ENCODE results near the gene TYW5. TPM values are rescaled to one million over a fixed set of nuclear protein-coding genes. Genes with fewer than 3 reads are reported as not detected.

TYW5 gene
- total RNA-seq, 2 experiments from 2014 or later, result 10.3 to 11.6 TPM

GRCh38 chr2:199882667-199883066, 72.6 kb downstream of the TYW5 start:
- ChIA-PET CTCF (interaction anchor here (0.6 kb wide), 1 partner anchor 21 kb away, joined by 4 read pairs; no protein-coding TSS in a partner anchor), POLR2A (no interaction called here)

Other genes starting within 250 kb of the TYW5 start
- gene FTCDNL1, start 104.3 kb downstream of the TYW5 start, total RNA-seq, result 1 to 10 TPM; 3.0 to 4.6 TPM
- gene C2orf69, start 44.2 kb downstream of the TYW5 start, total RNA-seq, result 10 to 100 TPM; 19.7 to 20.5 TPM
- gene MAIP1, start 91 bp upstream of the TYW5 start, total RNA-seq, result 10 to 100 TPM; 39.1 to 41.5 TPM

Measured in activated CD8-positive, alpha-beta memory T cell treated with anti-CD3 and anti-CD28 coated beads for 36 hours (primary cell).